Common myeloid progenitor, CD34-positive (primary cell): ENCODE measurements around the gene MSANTD4. TPM values are rescaled to one million over a fixed set of nuclear protein-coding genes. Genes with fewer than 3 reads are reported as not detected.

Source experiments
- CTCF ChIA-PET: fragments of 350-600 bp; sonication (Branson Sonifier 250); formaldehyde crosslinking; loops from one replicate; lab custom pipeline; 2021; ENCODE audit warnings: antibody characterized with exemption; lab: Charles Lee
- POLR2A ChIA-PET: fragments of 350-600 bp; sonication (Branson Sonifier 250); formaldehyde crosslinking; loops from one replicate; lab custom pipeline; 2021; ENCODE audit warnings: antibody characterized with exemption; lab: Charles Lee
- DNase-seq, 3 donors: peaks; one replicate each; pipeline versions ENCODE4 v3.0.0 to v3.0.0-alpha.2; 2013
- H3K27ac ChIP-seq, 2 experiments: 1 replicate in 1 of 2; 2 replicates in 1 of 2; pipeline ENCODE4 v1.7.0; 2013; ENCODE audit warnings: inconsistent platforms in 2 of 2, low read length in 2 of 2, mild to moderate bottlenecking in 2 of 2, low read depth in 1 of 2, moderate library complexity in 1 of 2; ENCODE audit not compliant: severe bottlenecking in 2 of 2, insufficient read depth in 1 of 2, poor library complexity in 1 of 2
- H3K27me3 ChIP-seq, 5 experiments: replicated peaks in 2 of 5; 1 replicate in 3 of 5; 2 replicates in 2 of 5; pipeline versions ENCODE4 v1.6.1 to v1.7.0; 2013; ENCODE audit warnings: low read length in 4 of 5, mild to moderate bottlenecking in 2 of 5, moderate library complexity in 2 of 5, inconsistent platforms in 1 of 5; ENCODE audit not compliant: insufficient read depth in 5 of 5, control insufficient read depth in 4 of 5
- H3K36me3 ChIP-seq, 4 experiments: 1 replicate in 2 of 4; 2 replicates in 2 of 4; pipeline versions ENCODE4 v1.6.1 to v1.7.0; 2013; ENCODE audit warnings: low read length in 3 of 4, control low read depth in 1 of 4, mild to moderate bottlenecking in 1 of 4; ENCODE audit not compliant: control insufficient read depth in 4 of 4, insufficient read depth in 4 of 4
- H3K4me1 ChIP-seq, 4 experiments: 1 replicate in 3 of 4; 2 replicates in 1 of 4; pipeline versions ENCODE4 v1.6.1 to v1.7.1; 2013; ENCODE audit warnings: low read length in 3 of 4, mild to moderate bottlenecking in 3 of 4, control low read depth in 1 of 4, inconsistent platforms in 1 of 4, moderate library complexity in 1 of 4; ENCODE audit not compliant: control insufficient read depth in 4 of 4, insufficient read depth in 4 of 4; ENCODE audit errors: control extremely low read depth in 1 of 4
- H3K4me3 ChIP-seq, 7 experiments: 1 replicate in 4 of 7; 2 replicates in 3 of 7; pipeline versions ENCODE4 v1.5.1 to v1.7.0; 2013; ENCODE audit warnings: mild to moderate bottlenecking in 7 of 7, low read length in 6 of 7, moderate library complexity in 6 of 7, inconsistent platforms in 2 of 7, low read depth in 2 of 7, control low read depth in 1 of 7; ENCODE audit not compliant: insufficient read depth in 4 of 7, control insufficient read depth in 1 of 7; ENCODE audit errors: extremely low read depth in 1 of 7
- H3K9me3 ChIP-seq, 5 experiments: 1 replicate in 4 of 5; 2 replicates in 1 of 5; pipeline versions ENCODE4 v1.6.1 to v1.7.1; 2013; ENCODE audit warnings: low read length in 4 of 5, mild to moderate bottlenecking in 2 of 5, inconsistent platforms in 1 of 5, low read depth in 1 of 5, moderate library complexity in 1 of 5; ENCODE audit not compliant: control insufficient read depth in 4 of 5, insufficient read depth in 2 of 5; ENCODE audit errors: control extremely low read depth in 1 of 5
- WGBS: methylation state at CpG from one replicate; pipeline ENCODE4 v1.1.5; 2013; ENCODE audit not compliant: insufficient coverage; 5-methylcytosine and 5-hydroxymethylcytosine counted together
- polyA plus RNA-seq: library from polyadenylated mRNA; unstranded; fragments of 120-200 nt; gene quantifications from one replicate; pipeline ENCODE4 v1.2.1, GENCODE V29; 2013

Gene MSANTD4
- 11.2 TPM for polyA plus RNA-seq

- WGBS: under 1% methylated on average over 42 of the region's 48 CpGs
- Histone ChIP-seq H3K27me3 (no peaks in the 10 kb centered on the region), H3K4me1 (peaks cover 4 to 24% (median 13%) of the 10 kb centered on the region in 4 experiments), H3K36me3 (peaks cover 0 to 8% (median 4%) of the 10 kb centered on the region in 4 experiments), H3K4me3 (peak within 1 kb of the TSS; percentile 72 to 98 (median 93)), H3K27ac (peak within 1 kb of the TSS; percentile 41 to 74), H3K9me3 (peaks cover 0 to 2% (median 0%) of the 10 kb centered on the region in 5 experiments)
- POLR2A ChIA-PET: interaction anchor here (0.6 kb wide), 1 partner anchor 14 kb away, joined by 5 read pairs; no protein-coding TSS in a partner anchor
- DNase-seq: peak; percentile 99 to 100 (median 99)
- CTCF ChIA-PET: interaction anchor here (1.6 kb wide), 1 partner anchor 55 kb away, joined by 4 read pairs; the partner anchor contains the start of genes AASDHPPT and KBTBD3
These were observed at the start of gene MSANTD4 for GRCh38 chr11:106021967-106022794. TSS of gene MSANTD4 (minus strand) at chr11:106022240. CDS start at chr11:106010917, 11,323 bp downstream.

- WGBS: no CpG with 5 or more reads among the region's 3 CpGs
- CTCF ChIA-PET: no interaction called here
- DNase-seq: no peak
These were observed 48.6 kb upstream of the MSANTD4 start for GRCh38 chr11:106070606-106071005.

DNA sequence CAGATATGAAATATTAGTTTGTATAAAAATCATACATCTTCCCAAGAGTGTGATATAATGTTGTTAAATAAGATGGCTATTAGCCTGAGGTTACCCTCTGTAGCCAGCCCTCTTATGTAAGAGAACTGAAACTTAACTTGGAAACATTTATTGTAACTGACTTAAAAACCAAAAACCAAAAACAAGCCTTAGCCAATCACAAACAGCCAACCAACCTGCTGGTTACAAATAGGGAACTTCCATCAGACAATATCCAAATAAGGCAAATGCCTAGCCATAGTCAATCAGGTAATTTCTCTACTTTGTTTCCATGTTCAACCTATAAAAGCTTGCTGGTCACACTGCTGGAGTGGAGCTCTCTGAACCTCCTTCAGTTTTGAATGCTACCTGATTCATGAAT is 41.0 kb upstream of the MSANTD4 start:
- POLR2A ChIA-PET: no interaction called here
- no peaks in the 10 kb centered on the region for H3K4me1 ChIP-seq
- CTCF ChIA-PET: no interaction called here

More at GRCh38 chr11:106070606-106071005, 48.6 kb upstream of the MSANTD4 start:
- POLR2A ChIA-PET: no interaction called here
- Histone ChIP-seq H3K4me1 (peaks cover 0 to 3% (median under 1%) of the 10 kb centered on the region in 4 experiments), H3K36me3 (no peaks in the 10 kb centered on the region), H3K27me3 (no peaks in the 10 kb centered on the region), H3K27ac (no peak overlapping the region), H3K4me3 (no peak overlapping the region), H3K9me3 (peaks cover 0 to 6% (median 0%) of the 10 kb centered on the region in 5 experiments)

DNA sequence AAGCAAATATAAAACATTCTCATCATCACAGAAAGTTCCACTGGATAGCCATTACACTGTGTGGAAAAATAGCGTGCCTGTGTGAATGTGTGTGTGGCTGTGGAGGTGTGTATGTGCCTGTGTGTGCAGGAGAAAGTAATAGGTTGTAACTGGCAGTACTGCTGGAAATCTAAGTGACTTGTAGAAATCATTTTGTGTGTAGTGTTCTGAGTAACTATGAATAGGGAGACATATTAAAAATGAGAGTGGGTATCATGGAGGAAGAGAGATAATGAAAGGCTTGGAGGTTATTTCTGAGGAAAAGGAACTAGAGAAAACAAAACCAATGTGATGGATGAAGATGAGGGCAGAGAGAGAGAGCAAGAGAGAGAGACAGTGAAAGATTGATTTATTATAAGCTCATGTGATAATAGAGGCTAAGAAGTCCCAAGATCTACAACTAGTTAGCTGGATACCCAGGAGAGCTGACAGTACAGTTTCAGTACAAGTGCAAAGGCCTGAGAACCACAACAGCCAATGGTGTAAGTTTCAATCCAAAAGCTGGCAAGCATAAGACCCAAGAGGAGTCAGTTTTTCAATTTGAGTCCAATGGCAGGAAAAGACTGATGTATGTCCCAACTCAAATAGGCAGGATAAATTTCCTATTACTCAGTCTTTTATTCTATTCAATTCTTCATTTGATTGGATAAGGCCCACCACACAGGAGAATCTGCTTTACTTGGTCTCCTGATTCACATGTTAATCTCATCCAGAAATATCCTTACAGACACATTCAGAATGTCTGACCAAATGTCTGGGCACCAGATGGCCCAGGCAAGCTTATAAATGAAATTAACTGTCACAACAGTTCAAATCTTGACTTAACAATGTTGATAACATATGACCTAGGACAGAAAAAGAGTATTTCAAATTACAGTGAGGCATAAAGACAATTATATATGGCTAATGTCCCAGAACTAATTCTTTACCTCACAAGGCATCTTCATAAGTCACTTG is 40.2 kb upstream of the MSANTD4 start:
- DNase-seq: no peak
- WGBS: 100% methylated on average over 1 of the region's 1 CpG
- H3K9me3 ChIP-seq: no peaks in the 10 kb centered on the region
- no peak overlapping the region for H3K27ac ChIP-seq
- H3K36me3 ChIP-seq: peaks cover 0 to 2% (median 0%) of the 10 kb centered on the region in 4 experiments
- CTCF ChIA-PET: no interaction called here
- no peaks in the 10 kb centered on the region for H3K4me1 ChIP-seq
- H3K4me3 ChIP-seq: no peak overlapping the region
- H3K27me3 ChIP-seq: no peaks in the 10 kb centered on the region
- POLR2A ChIA-PET: no interaction called here

More for the DNA sequence above, 41.0 kb upstream of the MSANTD4 start:
- peaks cover 0 to 2% (median 0%) of the 10 kb centered on the region in 4 experiments for H3K36me3 ChIP-seq
- H3K4me3 ChIP-seq: no peak overlapping the region
- H3K9me3 ChIP-seq: no peaks in the 10 kb centered on the region
- DNase-seq: peak in 2 of 3 donors; percentile 5 to 7
- H3K27me3 ChIP-seq: no peaks in the 10 kb centered on the region
- H3K27ac ChIP-seq: no peak overlapping the region

DNA sequence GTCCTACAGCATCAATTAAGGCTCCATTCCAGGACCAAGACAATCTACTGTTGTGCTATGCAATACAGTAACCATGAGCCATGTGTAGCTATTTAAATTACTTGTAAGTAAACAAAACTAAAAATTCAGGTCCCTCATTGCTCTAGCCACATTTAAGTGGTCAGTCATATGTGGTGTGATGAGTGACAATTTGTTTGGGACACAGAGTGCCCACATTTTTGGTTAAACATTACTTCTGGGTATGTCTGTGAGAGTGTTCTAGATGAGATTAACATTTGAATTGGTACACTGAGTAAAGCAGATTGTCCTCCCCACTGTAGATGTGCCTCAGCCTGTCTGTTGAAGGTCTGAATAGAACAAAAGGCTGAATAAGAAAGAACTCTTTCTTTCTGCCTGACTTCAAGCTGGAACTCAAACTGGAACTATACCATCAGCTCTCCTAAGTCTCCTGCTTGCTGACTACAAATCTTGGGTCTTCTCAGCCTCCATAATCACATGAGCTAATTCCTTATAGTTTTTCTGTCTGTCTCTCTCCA is 39.3 kb upstream of the MSANTD4 start:
- CTCF ChIA-PET: no interaction called here

GRCh38 chr11:106059617-106060016 is 37.6 kb upstream of the MSANTD4 start:
- H3K27ac ChIP-seq: no peak overlapping the region
- CTCF ChIA-PET: interaction anchor here (1.4 kb wide), 1 partner anchor 30 kb away, joined by 5 read pairs; no protein-coding TSS in a partner anchor
- no CpG with 5 or more reads among the region's 1 CpG for WGBS
- H3K9me3 ChIP-seq: no peaks in the 10 kb centered on the region
- H3K27me3 ChIP-seq: no peaks in the 10 kb centered on the region
- no peak overlapping the region for H3K4me3 ChIP-seq
- POLR2A ChIA-PET: no interaction called here
- H3K4me1 ChIP-seq: no peaks in the 10 kb centered on the region
- peaks cover 0 to 2% (median 0%) of the 10 kb centered on the region in 4 experiments for H3K36me3 ChIP-seq
- DNase-seq: no peak

More for the DNA sequence above, 39.3 kb upstream of the MSANTD4 start:
- H3K36me3 ChIP-seq: peaks cover 0 to 2% (median 0%) of the 10 kb centered on the region in 4 experiments
- H3K9me3 ChIP-seq: no peaks in the 10 kb centered on the region
- no peak overlapping the region for H3K4me3 ChIP-seq
- no peak overlapping the region for H3K27ac ChIP-seq
- no peaks in the 10 kb centered on the region for H3K4me1 ChIP-seq
- POLR2A ChIA-PET: no interaction called here
- DNase-seq: no peak
- no peaks in the 10 kb centered on the region for H3K27me3 ChIP-seq
